Measurements from ENCODE around the gene NXF1. TPM values are rescaled to one million over a fixed set of nuclear protein-coding genes. Genes with fewer than 3 reads are reported as not detected.

The NXF1 gene
- total RNA-seq, 1 donor from 2014 or later, result 94.6 TPM

Other genes starting within 250 kb of the NXF1 start
- gene EEF1G, start 231.5 kb downstream of the NXF1 start, total RNA-seq, result 1,627 TPM
- 30.4 TPM for gene TUT1, start 213.9 kb downstream of the NXF1 start, total RNA-seq
- gene MTA2, start 203.6 kb downstream of the NXF1 start, total RNA-seq, result 128 TPM
- gene EML3, start 192.7 kb downstream of the NXF1 start, total RNA-seq, result 83.2 TPM
- 5.4 TPM for gene ROM1, start 192.2 kb downstream of the NXF1 start, total RNA-seq
- 50.7 TPM for gene B3GAT3, start 183.5 kb downstream of the NXF1 start, total RNA-seq
- gene GANAB, start 158.8 kb downstream of the NXF1 start, total RNA-seq, result 271 TPM
- 19.2 TPM for gene INTS5, start 152.1 kb downstream of the NXF1 start, total RNA-seq
- 52.6 TPM for gene C11orf98, start 140.2 kb downstream of the NXF1 start, total RNA-seq
- 20.7 TPM for gene CSKMT, start 140.1 kb downstream of the NXF1 start, total RNA-seq
- gene UQCC3, start 133.8 kb downstream of the NXF1 start, total RNA-seq, result 6.6 TPM
- gene LBHD1, start 133.2 kb downstream of the NXF1 start, total RNA-seq, result 9.8 TPM
- 90.5 TPM for gene UBXN1, start 126.4 kb downstream of the NXF1 start, total RNA-seq
- 5.0 TPM for gene LRRN4CL, start 115.9 kb downstream of the NXF1 start, total RNA-seq
- 55.9 TPM for gene BSCL2, start 98.0 kb downstream of the NXF1 start, total RNA-seq
- gene GNG3, start 97.8 kb downstream of the NXF1 start, total RNA-seq, result not detected
- 50.4 TPM for gene HNRNPUL2, start 78.0 kb downstream of the NXF1 start, total RNA-seq
- 36.7 TPM for gene TTC9C, start 77.0 kb downstream of the NXF1 start, total RNA-seq
- gene ZBTB3, start 51.3 kb downstream of the NXF1 start, total RNA-seq, result 16.0 TPM
- gene POLR2G, start 43.9 kb downstream of the NXF1 start, total RNA-seq, result 76.6 TPM
- 22.1 TPM for gene TAF6L, start 34.0 kb downstream of the NXF1 start, total RNA-seq
- gene TMEM179B, start 18.0 kb downstream of the NXF1 start, total RNA-seq, result 63.9 TPM
- gene TMEM223, start 13.4 kb downstream of the NXF1 start, total RNA-seq, result 18.4 TPM
- 30.1 TPM for gene STX5, start 26.6 kb upstream of the NXF1 start, total RNA-seq
- gene TEX54, start 27.4 kb upstream of the NXF1 start, total RNA-seq, result not detected
- gene WDR74, start 34.1 kb upstream of the NXF1 start, total RNA-seq, result 58.8 TPM
- gene SLC3A2, start 75.5 kb upstream of the NXF1 start, total RNA-seq, result 245 TPM
- not detected for gene CHRM1, start 115.9 kb upstream of the NXF1 start, total RNA-seq
- not detected for gene SLC22A6, start 179.5 kb upstream of the NXF1 start, total RNA-seq
- not detected for gene SLC22A8, start 210.4 kb upstream of the NXF1 start, total RNA-seq

Measured in ureter (tissue), 1 donor.